Measurements from ENCODE around the gene A3GALT2.
A peak's percentile ranks its signal among the peaks of the same experiment; 100 is the strongest.

Gene A3GALT2

DNA sequence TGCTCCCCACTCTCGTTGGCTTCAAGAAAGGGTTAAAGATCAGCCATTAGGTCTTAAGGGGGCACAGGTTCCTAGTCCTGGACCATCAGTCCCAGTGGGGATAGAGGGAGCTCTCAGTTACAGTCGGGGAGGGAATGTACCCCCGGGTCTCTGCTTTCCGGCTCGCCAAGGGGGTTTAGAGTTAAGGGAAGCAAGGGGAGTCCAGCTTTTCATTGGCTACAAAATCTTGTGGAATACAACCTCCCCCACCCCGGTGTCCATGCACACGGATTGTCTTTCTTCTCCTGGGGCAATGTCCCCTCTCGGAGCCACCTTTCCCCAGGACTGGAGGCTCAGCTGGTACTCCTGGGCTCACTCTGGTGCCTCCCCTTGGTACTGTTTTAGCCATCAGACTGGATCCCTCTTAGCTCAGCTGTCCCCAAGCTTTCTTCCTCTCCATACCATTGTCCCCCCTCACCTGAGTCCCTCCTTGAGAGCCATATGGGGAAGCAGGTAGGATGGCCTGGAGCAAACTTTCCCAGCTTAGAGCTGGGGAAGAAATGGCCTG lies at the start of gene A3GALT2:
Gene A3GALT2 (minus strand): TSS at position 480 of the 547 bp plus-strand sequence. CDS start 0 bp downstream, at position 480.
- no peak for DNase-seq

GRCh38 chr1:33370301-33370700 lies 49.4 kb upstream of the A3GALT2 start:
- no peak for DNase-seq

DNA sequence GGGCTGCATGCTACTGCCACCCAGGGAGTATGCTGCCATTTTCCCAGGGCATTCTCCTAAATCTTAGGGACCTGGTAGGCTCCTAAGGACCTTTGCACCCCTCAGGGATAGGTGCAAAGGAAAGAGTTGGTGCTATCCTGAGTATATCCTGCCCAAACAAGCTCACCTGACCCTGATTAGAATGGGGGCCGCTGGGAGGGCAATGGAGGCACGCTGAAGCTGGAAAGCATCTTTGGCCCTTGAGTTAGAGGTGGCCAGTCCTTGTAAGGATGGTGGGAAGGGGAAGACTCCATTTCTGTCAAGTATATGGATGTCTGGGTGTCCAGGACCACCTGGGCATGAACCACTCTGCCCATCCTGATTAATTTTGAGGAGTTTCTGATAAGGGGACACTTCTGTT lies 48.9 kb upstream of the A3GALT2 start:
- DNase-seq: no peak

- DNase-seq: no peak
Observed at GRCh38 chr1:33369081-33369480, 48.2 kb upstream of the A3GALT2 start.

DNA sequence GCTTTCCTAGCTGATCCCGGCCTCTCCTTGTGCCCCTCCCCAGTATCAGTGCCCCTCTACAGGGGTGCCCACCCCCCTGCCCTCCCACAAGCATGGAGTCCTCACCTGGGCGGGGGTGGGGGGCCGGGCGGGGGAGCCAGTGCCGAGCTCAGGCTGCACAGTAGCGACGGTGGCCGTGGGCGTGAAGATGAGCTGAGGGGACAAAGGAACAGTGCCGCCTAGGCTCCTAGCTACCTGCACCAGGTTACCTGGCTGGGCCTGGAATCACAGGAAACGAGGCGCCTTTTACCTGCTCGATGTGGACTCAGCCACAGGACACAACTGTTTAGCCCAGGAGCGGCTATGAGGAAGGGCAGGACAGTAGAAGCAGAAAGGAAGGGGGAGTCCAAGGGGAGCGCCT lies 47.5 kb upstream of the A3GALT2 start:
- DNase-seq: no peak

DNA sequence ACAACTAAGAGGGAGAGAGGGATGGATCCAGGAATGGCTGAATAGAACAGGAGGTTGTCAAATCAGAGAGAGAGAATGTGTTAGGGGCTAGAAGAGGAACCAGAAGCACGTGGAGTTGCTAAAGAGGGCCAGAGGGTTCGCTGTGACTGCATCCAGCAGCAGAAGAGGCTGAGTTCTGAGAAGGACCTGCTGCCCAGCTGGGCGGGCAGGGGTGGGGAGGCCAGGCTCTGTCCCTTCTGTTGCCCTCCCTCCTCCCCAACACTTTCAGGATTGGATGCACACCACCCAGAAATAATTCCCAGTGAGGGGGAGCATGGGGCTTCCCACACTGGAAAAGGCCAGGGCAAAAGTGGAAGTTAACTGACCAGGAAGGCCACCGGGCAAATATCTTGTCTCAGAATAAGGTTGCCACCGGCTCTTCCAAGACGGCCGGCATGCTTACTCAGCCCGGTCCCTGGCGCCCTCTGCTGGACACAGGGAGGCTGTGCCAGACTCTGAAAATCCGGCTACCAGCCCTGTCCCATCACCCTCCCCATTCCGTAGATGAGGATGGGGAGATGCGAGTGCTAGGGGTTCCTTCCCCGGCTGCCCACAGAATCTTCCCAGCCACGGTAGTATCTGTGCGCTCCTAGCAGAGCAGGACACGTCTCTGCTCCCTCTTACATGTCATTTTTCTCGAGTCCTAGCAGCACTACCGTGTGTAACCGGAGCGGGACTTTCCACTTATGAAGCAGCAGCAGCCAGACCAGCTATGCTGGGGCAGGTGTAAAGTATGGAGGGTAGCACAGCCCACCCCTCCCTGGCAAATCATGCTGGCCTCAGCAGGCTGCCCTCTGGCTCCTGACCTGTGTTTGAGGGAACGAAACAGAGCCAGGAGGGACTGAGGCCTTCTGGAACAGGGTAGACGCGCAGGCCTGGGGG lies 46.8 kb upstream of the A3GALT2 start:
- DNase-seq: peak in 1 of 2 experiments; percentile 41

- no peak for DNase-seq
Observed at GRCh38 chr1:33366762-33367484, 46.0 kb upstream of the A3GALT2 start.

- DNase-seq: no peak
Observed at GRCh38 chr1:33365560-33365997, 44.7 kb upstream of the A3GALT2 start.

DNA sequence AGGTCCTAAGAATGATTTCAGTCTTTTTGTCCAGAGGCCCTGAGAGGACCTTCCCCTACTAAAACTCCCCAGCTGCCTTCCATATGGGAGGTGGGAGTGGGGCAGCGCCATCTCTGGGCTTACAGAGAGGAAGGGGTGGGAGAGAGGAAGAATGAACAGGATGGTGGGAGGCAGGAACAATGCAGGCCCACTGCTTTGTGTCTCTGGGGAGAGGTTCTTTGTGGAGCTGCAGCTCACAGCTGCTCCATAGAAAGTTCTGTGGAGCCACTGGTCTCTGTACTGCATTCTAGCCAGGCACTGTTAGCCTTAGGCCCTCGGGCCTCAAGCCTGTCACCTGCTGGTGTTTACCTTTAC lies 43.6 kb upstream of the A3GALT2 start:
- no peak for DNase-seq

GRCh38 chr1:33363470-33363861 lies 42.6 kb upstream of the A3GALT2 start:
- DNase-seq: no peak

DNA sequence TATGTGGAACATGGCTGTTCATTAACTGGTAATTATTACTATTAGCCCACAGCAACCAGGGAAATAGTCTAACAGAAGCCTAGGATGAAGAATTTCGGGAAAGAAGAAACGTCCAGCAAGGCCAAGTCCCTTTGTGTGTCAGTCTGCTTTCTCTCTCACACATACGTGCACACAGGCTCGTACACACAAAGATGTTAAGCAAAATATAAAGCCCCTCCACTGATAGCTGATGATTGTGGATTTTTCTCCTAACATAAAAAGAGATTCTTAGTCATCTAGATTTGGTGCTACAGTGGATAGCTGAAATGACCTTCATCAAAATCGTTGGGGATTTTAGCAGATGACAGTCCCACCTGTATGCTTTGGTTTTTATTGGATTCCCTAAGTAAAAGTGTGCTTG lies 42.1 kb upstream of the A3GALT2 start:
- DNase-seq: no peak

- no peak for DNase-seq
Observed at GRCh38 chr1:33361532-33362235, 40.8 kb upstream of the A3GALT2 start.

DNA sequence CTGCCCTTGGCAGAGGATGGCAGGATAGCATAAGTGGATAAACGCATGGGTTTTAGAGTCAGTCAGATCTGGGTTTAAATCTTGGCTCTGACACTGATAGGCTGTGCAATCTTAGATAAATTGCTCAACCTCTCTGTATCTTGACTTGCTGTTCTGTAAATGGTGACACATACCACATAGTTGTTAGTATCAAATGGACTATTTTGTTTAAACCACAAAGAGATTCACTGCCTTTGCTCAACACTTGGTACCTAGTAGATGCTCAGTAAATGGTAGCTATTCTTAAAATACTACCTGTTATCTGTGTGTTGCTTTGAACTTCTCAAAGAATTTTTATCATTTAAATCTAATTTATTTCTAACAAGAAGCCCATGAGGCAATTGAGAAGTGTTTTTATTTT lies 39.5 kb upstream of the A3GALT2 start:
- DNase-seq: no peak

DNA sequence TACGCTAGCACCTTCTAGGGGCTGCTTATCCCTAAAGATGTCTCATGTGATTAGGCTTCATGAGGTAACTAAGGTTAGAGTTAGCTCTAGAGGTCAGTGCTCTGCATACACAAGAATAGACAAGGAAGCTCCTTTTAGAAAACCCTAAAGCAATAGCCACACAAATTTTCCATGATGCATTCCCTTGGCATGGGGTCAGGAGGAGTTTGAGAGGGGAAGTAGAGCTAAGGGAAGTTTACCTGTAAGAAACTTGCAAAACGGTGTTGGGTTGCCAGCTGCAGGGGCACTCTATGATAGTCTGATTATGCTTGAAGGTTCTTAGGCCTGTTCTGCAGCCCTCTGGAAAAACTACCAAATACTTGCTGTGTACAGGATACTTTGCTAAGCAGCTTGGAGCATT lies 39.0 kb upstream of the A3GALT2 start:
- DNase-seq: no peak

GRCh38 chr1:33358795-33359503 lies 38.1 kb upstream of the A3GALT2 start:
- no peak for DNase-seq

DNA sequence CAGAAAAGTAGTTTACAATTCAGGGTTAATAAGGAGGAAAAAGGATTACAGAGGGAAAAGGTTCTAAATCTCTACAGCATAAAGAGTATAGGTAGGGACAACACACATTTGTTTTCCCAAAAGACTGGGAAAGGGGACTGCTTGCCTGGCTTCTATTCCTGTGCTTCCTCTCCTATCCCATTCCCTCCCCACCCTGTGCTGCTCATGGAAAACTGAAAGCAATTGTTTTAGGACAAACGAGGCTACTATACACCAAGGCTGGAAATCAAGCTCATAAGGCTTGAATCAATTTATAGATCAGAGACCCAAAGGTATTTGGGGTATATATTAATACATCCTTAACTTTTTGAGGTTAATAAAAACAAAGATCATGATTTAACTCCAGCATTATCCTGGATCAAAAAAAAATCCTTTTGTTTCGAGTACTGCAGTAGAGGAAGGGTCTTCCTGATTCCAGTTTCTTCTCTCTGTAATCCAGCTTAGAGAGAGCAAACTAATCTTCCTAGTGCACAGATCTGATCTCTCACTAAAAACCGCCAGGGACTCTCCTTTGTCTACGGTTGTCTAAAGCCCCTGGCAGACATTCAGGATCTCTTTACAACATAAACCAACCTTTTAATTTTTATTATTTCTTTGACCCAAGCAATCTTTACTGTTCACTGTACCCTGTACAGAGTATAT lies 37.4 kb upstream of the A3GALT2 start:
- no peak for DNase-seq

- DNase-seq: no peak
Observed at GRCh38 chr1:33357099-33357498, 36.2 kb upstream of the A3GALT2 start.

- DNase-seq: no peak
Observed at GRCh38 chr1:33354707-33355316, 33.9 kb upstream of the A3GALT2 start.

DNA sequence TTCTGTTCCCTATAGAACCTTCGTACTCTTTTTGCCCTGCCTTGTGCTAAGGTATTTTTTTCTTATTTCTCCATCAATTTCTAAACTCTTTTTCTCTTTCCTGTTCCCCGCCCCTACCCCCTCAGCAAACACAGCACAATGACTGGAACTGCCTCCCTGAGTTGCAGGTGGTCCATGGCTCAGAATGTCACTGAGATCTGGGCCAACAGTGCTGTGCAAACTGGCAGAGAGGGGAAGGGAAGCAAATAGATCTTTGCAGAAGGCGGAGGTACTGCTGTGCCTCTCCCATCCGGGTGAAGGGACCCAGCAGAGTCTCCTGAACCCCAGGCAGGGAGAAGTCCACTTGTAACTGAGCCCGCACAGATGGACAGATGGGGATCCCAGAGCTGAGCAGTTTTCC lies 32.6 kb upstream of the A3GALT2 start:
- no peak for DNase-seq

GRCh38 chr1:33351281-33351660 lies 30.4 kb upstream of the A3GALT2 start:
- DNase-seq: no peak

DNA sequence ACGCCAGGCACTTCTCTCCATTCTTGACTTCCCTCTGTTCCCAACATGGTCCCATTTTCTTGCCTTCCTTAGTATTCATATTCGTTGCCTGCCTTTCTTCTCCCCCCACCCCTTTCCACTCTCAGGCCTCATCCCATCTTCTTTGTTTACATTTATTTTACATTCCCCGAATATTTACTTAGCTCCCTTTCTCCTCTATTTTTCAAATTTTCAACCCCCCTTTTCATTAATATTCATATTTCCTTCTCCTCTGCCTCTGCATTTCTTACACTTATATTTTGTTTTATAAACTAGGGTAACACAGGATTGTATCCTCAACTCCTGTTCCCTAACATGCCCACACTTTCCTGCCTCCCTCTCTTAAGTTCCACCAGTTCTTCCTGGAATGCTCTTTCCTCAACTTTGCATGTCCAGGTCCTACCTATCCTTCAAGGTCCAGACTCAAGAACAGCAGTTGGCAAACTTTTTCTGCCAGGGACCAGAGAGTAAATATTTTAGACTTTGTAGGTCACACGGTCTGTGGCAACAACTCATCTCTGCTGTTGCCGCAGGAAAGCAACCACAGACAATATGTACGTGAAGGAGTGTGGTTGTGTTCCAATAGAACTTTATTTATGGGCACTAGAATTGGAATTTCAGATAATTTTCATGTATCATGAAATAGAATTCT lies 29.8 kb upstream of the A3GALT2 start:
- no peak for DNase-seq
